HTR-8/SVneo (cell line): ENCODE data around the gene AHNAK2.
A peak's percentile ranks its signal among the peaks of the same experiment; 100 is the strongest.

Source experiments
- DNase-seq: peaks from one replicate; pipeline ENCODE4 v3.0.0; 2011; ENCODE audit warnings: low spot score, mixed read lengths; ENCODE audit not compliant: insufficient read length
- FAIRE-seq: peaks from 2 replicates; lab custom pipeline; 2011; peaks lifted over from hg19 to GRCh38; lab: Jason Lieb, UNC

Gene AHNAK2

GRCh38 chr14:104989236-104989950, 11.2 kb upstream of the AHNAK2 start:
- DNase-seq, result no peak
- no peak for FAIRE-seq

- no peak for FAIRE-seq
These were observed 8.5 kb upstream of the AHNAK2 start for GRCh38 chr14:104986487-104987164.

GRCh38 chr14:104985675-104986486, 7.7 kb upstream of the AHNAK2 start, which contains the start of gene CLBA1:
Gene CLBA1 (plus strand): TSS chr14:104985788. CDS start chr14:104986432, 644 bp downstream.
- FAIRE-seq, result peak; percentile 99
- peak; percentile 95 for DNase-seq

More at GRCh38 chr14:104986487-104987164, 8.5 kb upstream of the AHNAK2 start:
- no peak for DNase-seq

GRCh38 chr14:104984056-104984894, 6.1 kb upstream of the AHNAK2 start:
- DNase-seq, result no peak
- FAIRE-seq, result no peak

GRCh38 chr14:104983231-104983721, 5.1 kb upstream of the AHNAK2 start:
- no peak for FAIRE-seq
- no peak for DNase-seq

- DNase-seq (no peak), FAIRE-seq (no peak)
These were observed 4.5 kb upstream of the AHNAK2 start for GRCh38 chr14:104982548-104983230.

GRCh38 chr14:104981699-104982541, 3.7 kb upstream of the AHNAK2 start:
- no peak for FAIRE-seq
- DNase-seq, result no peak

GRCh38 chr14:104980611-104981531, 2.7 kb upstream of the AHNAK2 start:
- FAIRE-seq (no peak), DNase-seq (no peak)

- DNase-seq (no peak), FAIRE-seq (peak; percentile 95)
These were observed 1.8 kb upstream of the AHNAK2 start for GRCh38 chr14:104979758-104980610.

- FAIRE-seq (no peak), DNase-seq (no peak)
These were observed 845 bp upstream of the AHNAK2 start for GRCh38 chr14:104978746-104979691.

GRCh38 chr14:104977008-104977680, 1.0 kb downstream of the AHNAK2 start:
- FAIRE-seq, result no peak
- DNase-seq, result no peak

GRCh38 chr14:104976198-104977007, 1.8 kb downstream of the AHNAK2 start:
- FAIRE-seq, result peak; percentile 96

GRCh38 chr14:104975481-104976197, 2.5 kb downstream of the AHNAK2 start:
- DNase-seq (no peak), FAIRE-seq (peak; percentile 42)

More at GRCh38 chr14:104976198-104977007, 1.8 kb downstream of the AHNAK2 start:
- peak; percentile 86 for DNase-seq
